OCI-LY7 (cell line): ENCODE data around the gene AMPD2. TPM values are rescaled to one million over a fixed set of nuclear protein-coding genes. Genes with fewer than 3 reads are reported as not detected.

Experiments
- BruUV-seq: library from RNA; stranded (reverse); fragments of 400-500 nt; replicated peaks from 2 replicates; lab custom pipeline; 2021; lab: Mats Ljungman, UMichigan
- CTCF ChIA-PET: fragments of 300-600 bp; sonication (Branson Sonifier 250); formaldehyde crosslinking; loops from one replicate; lab custom pipeline; 2022; ENCODE audit warnings: antibody characterized with exemption; ENCODE audit not compliant: unreplicated experiment; lab: Charles Lee
- POLR2A ChIA-PET: fragments of 300-600 bp; sonication (Branson Sonifier 250); formaldehyde crosslinking; loops from one replicate; lab custom pipeline; 2022; ENCODE audit warnings: antibody characterized with exemption; lab: Charles Lee
- DNase-seq: peaks from one replicate; pipeline ENCODE4 v3.0.0-alpha.2; 2015; ENCODE audit warnings: low spot score
- H2AFZ ChIP-seq: fragments of 200-600 bp; sonication (generic), shearing (Covaris generic); 2 replicates; pipeline ENCODE4 v1.6.1; 2014; ENCODE audit warnings: mild to moderate bottlenecking, antibody characterized with exemption, low read length, moderate library complexity
- H3K27ac ChIP-seq: fragments of 200-600 bp; sonication (generic); 2 replicates; pipeline ENCODE4 v1.5.1; 2014; ENCODE audit warnings: mixed run types, low read depth, mild to moderate bottlenecking, moderate library complexity, low read length, inconsistent platforms; ENCODE audit not compliant: poor library complexity, severe bottlenecking
- H3K36me3 ChIP-seq: fragments of 200-600 bp; sonication (generic); 2 replicates; pipeline ENCODE4 v1.6.1; 2014; ENCODE audit warnings: mild to moderate bottlenecking, antibody characterized with exemption, low read length, moderate library complexity, mixed read lengths; ENCODE audit not compliant: insufficient read depth
- H3K4me1 ChIP-seq: fragments of 200-600 bp; sonication (generic); 2 replicates; pipeline ENCODE4 v1.5.1; 2014; ENCODE audit warnings: mild to moderate bottlenecking, low read length; ENCODE audit not compliant: insufficient read depth, poor library complexity, severe bottlenecking
- H3K4me2 ChIP-seq: fragments of 200-600 bp; sonication (generic); 2 replicates; pipeline ENCODE4 v1.6.1; 2014; ENCODE audit warnings: mild to moderate bottlenecking, low read length
- H3K4me3 ChIP-seq: fragments of 200-600 bp; sonication (generic); 2 replicates; pipeline ENCODE4 v1.5.1; 2014; ENCODE audit warnings: mild to moderate bottlenecking, low read depth, low read length; ENCODE audit not compliant: poor library complexity, severe bottlenecking
- H3K79me2 ChIP-seq: fragments of 200-600 bp; sonication (generic); 2 replicates; pipeline ENCODE4 v1.6.1; 2016; ENCODE audit warnings: low read depth, mild to moderate bottlenecking, low read length, moderate library complexity, mixed read lengths; ENCODE audit not compliant: insufficient read depth
- H3K9me2 ChIP-seq: fragments of 200-600 bp; sonication (generic); 2 replicates; pipeline ENCODE4 v1.6.1; 2016; ENCODE audit warnings: mild to moderate bottlenecking, low read length, mixed read lengths; ENCODE audit not compliant: insufficient read depth
- H3K9me3 ChIP-seq: fragments of 200-600 bp; sonication (generic); 2 replicates; pipeline ENCODE4 v1.6.1; 2014; ENCODE audit warnings: mild to moderate bottlenecking, mixed run types, low read length, mixed read lengths
- H4K20me1 ChIP-seq: fragments of 200-600 bp; sonication (generic); 2 replicates; pipeline ENCODE4 v1.6.1; 2014; ENCODE audit warnings: mild to moderate bottlenecking, antibody characterized with exemption, low read length, moderate library complexity, mixed read lengths; ENCODE audit not compliant: insufficient read depth
- EZH2phosphoT487 ChIP-seq: fragments of 200-600 bp; sonication (generic); IDR thresholded peaks from 2 replicates; pipeline ENCODE4 v1.6.1; 2018; ENCODE audit warnings: low read depth, borderline replicate concordance, mild to moderate bottlenecking, mixed run types, antibody characterized with exemption, low read length, moderate library complexity, mixed read lengths
- intact Hi-C: fragments of 100-400 bp; cut with micrococcal nuclease; formaldehyde crosslinking; loops from one replicate; pipeline ENCODE4 v1.10.0; 2022; ENCODE audit not compliant: unreplicated experiment
- total RNA-seq, 2 experiments: library from RNA; depleted of rRNA in 1 of 2; stranded (reverse); fragments of >200 nt in 1 of 2; shearing (Covaris generic) in 1 of 2; gene quantifications; 2 replicates each; pipeline ENCODE4 v1.2.3, GENCODE V29; 2014 to 2022
- TF ChIP-seq, protein P1 (sequence below): fragments of 200-600 bp; sonication (generic); conservative IDR thresholded peaks from 2 replicates; pipeline ENCODE4 v1.5.1; 2014; ENCODE audit warnings: mild to moderate bottlenecking, antibody characterized with exemption, low read length, moderate library complexity, mixed read lengths

The AMPD2 gene
- total RNA-seq, 2 experiments from 2014 or later, result 51.8 to 66.2 TPM

DNA sequence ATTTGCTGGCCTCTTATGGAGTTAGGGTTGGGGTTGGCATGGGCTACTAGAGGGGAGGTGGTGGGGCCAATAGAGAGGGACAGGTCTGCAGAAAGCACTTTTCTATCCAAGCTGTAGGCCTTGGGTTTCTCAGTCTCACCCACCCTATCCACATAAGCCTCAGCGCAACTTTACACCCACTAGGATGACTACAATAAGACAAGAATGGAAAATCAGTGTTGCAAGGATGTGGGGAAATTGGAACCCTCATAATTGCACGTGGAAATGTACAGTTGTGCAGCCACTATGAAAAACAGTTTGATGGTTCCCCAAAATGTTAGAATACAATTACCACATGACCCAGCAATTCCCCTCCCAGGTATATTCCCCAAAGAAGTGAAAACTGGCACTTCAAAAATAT, 22.2 kb downstream of the AMPD2 start:
- no peak for DNase-seq

DNA sequence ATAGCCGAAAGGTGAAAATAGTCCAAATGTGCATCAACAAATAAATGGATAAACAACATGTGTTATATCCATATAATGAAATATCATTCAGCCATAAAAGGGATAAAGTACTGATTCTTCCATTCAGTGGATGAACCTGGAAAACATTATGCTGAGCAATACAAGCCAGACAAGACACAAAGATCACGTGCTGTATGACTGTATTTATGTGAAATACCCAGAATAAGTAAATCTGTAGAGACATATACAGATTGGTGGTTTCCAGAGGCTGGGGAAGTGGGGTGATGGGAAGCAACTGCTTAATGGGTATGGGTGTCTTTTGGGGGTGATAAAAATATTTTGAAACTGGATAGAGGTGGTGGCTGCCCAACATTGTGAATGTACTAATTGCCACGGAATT, 23.0 kb downstream of the AMPD2 start:
- Histone ChIP-seq H3K36me3 (no peaks in the 10 kb centered on the region), H2AFZ (no peak overlapping the region), H4K20me1 (no peaks in the 10 kb centered on the region), H3K9me3 (no peaks in the 10 kb centered on the region), H3K4me2 (no peak overlapping the region), H3K9me2 (no peaks in the 10 kb centered on the region), H3K4me3 (no peak overlapping the region), H3K4me1 (no peaks in the 10 kb centered on the region), H3K27ac (no peak overlapping the region), H3K79me2 (no peaks in the 10 kb centered on the region)
- no TSS peak for BruUV-seq
- POLR2A ChIA-PET, result no interaction called here
- intact Hi-C loops, result loop anchor here (5.0 kb wide), 2 partner anchors 130 to 340 kb away; partner anchors contain the start of gene AHCYL1
- no peak for TF ChIP-seq EZH2phosphoT487
- TF ChIP-seq, protein P1, sequence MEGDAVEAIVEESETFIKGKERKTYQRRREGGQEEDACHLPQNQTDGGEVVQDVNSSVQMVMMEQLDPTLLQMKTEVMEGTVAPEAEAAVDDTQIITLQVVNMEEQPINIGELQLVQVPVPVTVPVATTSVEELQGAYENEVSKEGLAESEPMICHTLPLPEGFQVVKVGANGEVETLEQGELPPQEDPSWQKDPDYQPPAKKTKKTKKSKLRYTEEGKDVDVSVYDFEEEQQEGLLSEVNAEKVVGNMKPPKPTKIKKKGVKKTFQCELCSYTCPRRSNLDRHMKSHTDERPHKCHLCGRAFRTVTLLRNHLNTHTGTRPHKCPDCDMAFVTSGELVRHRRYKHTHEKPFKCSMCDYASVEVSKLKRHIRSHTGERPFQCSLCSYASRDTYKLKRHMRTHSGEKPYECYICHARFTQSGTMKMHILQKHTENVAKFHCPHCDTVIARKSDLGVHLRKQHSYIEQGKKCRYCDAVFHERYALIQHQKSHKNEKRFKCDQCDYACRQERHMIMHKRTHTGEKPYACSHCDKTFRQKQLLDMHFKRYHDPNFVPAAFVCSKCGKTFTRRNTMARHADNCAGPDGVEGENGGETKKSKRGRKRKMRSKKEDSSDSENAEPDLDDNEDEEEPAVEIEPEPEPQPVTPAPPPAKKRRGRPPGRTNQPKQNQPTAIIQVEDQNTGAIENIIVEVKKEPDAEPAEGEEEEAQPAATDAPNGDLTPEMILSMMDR, result no peak
- no peak for DNase-seq
- CTCF ChIA-PET, result interaction anchor here (0.7 kb wide), 1 partner anchor 337 kb away, joined by 3 read pairs; no protein-coding TSS in a partner anchor

More for the DNA sequence above, 22.2 kb downstream of the AMPD2 start:
- Histone ChIP-seq H3K9me2 (no peaks in the 10 kb centered on the region), H2AFZ (no peak overlapping the region), H3K79me2 (no peaks in the 10 kb centered on the region), H3K36me3 (no peaks in the 10 kb centered on the region), H3K9me3 (no peaks in the 10 kb centered on the region), H3K4me2 (no peak overlapping the region), H4K20me1 (no peaks in the 10 kb centered on the region), H3K4me1 (no peaks in the 10 kb centered on the region), H3K27ac (no peak overlapping the region), H3K4me3 (no peak overlapping the region)
- intact Hi-C loops, result loop anchor here (5.0 kb wide), 2 partner anchors 130 to 340 kb away; partner anchors contain the start of gene AHCYL1
- no TSS peak for BruUV-seq
- ChIA-PET CTCF (interaction anchor here (1.4 to 2.7 kb wide), 3 partner anchors 95 to 342 kb away, joined by 4 to 20 read pairs (median 14); partner anchors contain the start of gene AHCYL1), POLR2A (no interaction called here)
- TF ChIP-seq, protein P1, result no peak
- no peak for TF ChIP-seq EZH2phosphoT487
